Suppressor macrophage treated with lipopolysaccharide for 4 hours (primary cell): Measurements from ENCODE around the gene NOC2L.
A peak's percentile ranks its signal among the peaks of the same experiment; 100 is the strongest.

Experiments used
- DNase-seq: peaks from one replicate; pipeline ENCODE4 v3.0.0-alpha.2; 2020

Gene NOC2L

DNA sequence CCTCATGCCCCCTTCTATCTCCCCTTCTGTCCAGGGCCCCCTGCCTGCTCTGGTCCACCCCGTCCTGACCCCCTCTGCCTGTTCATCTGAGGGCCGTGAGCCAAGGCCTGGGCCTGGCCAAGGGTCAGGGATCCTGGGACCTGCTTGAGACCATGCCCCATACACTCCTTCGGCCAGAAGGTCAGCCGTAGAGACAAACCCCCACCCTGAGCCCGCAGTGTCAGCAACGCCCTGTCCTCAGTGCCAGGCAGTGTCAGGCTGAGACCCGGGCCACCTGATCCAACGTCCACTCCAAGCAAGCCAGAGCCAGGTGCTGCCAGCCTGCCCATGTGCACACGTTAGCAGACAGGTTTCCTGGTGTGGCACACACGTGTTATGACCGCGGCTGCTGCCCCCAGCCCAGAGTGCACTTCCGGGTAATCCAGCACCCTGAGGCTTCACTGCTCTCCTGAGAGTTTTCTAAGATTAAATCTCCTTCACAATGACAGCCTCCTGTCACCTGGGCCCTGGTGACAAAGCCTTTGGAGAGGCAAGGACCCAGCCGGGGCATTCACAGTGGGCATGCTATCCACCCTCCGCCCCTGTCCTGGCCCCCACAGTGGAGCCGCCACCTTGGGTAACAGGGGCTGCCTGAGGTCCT is 45.4 kb downstream of the NOC2L start:
- no peak for DNase-seq

DNA sequence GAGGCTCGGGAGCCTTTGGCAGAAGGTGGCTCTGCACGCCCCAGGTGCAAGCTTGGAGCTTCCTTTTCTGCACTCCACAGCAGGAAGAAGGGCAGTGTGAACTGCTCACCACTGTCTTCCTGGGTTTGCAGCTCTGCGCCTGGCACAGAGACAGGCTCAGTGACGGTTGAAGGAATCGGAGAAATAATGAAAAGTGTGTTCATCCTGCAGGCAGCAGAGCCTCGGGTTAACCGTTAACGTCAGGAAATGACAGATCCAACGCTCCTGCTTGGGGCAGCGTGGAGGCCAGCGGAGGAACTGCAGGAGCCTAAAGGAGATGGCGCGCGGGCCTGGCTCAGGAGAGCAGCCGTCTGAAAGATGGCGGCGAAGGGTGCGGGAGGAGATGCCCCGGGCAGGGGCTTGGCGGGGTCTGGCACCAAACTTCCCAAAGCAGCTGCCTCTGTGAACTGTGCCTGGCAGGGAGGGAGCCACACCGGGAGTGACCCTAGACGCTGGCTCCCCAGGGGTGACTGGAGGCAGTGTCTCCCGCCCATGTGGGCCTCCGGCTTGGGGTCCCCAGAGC is 46.2 kb downstream of the NOC2L start:
- DNase-seq, result peak; percentile 32

DNA sequence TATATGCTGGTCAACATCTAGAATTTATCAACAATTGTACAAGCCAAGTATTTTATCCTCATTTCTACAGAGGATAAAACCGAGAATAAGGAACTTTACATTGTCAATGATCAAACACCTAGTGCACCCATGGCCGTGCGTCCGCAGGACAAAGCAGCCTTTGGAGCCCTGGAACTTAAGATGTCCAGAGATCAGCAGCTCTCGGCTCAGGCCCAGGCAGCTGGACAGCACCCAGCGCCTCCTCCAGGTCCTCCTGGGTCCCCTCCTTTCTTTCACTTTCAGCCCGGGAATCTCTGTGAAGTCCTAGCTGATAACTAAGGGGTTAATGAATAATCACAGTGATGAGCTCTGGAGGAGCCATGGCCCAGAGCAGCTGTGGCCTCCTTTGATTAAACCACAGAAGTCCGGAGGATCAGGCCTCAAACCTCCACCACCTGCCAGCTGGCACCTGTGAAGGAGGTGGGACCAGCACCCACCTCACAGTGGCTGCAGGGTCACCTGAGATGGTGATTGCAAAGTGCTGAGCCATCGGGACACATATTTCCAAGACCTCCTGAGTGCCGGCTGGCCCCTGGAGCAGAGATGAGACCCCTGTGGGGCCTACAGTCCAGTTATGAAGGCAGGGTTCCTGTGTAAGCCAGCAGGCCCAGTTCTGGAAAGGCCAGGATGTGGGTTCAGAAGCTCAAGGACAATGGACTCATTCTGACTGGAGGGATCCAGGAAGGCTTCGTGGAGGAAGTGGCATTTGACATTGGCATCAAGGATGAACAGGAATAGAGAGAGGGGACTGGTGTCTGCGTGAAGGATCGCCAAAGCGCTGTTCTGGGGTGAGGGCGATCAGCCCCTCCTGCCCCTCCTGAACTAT is 46.9 kb downstream of the NOC2L start:
- no peak for DNase-seq

DNA sequence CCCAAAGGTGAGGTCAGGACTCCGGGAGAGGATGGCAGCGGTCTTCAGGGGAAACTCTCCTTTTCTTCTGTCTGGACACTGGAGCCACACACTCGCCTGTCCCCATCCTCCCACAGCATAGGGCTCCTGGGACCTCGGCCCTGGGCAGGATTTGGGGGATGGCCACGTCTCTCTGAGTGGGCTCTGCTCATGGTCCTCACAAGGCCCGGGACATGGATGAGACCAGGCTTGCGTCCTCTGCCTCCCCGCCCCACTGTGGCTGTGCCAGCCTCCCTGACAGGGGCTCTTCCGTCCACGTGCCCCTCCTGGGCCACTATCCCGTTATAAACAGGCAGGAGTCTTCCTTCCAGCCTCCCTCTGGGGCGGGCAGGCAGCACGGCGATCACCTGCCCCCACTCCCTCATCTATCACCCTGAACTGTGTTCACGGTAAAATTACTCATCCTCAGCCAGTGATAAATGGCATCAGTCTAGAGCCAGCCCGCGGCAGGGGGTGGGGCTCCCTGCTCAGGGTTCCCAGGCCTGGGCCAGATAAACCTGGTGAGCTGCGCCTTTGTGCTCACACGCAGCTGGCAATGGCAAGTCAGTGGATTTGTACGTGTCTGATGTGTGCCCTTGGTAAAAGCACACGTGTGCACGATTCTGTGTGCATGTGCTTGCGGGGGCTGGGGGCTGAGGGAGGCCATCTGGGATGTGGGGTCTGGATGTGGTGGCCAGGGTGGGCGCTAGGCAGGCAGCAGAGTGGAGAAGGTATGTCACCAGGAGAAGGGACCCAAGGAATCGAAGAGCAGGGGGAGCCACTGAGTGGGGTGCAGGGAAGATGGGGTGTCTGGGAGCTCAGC is 48.0 kb downstream of the NOC2L start:
- DNase-seq, result no peak

DNA sequence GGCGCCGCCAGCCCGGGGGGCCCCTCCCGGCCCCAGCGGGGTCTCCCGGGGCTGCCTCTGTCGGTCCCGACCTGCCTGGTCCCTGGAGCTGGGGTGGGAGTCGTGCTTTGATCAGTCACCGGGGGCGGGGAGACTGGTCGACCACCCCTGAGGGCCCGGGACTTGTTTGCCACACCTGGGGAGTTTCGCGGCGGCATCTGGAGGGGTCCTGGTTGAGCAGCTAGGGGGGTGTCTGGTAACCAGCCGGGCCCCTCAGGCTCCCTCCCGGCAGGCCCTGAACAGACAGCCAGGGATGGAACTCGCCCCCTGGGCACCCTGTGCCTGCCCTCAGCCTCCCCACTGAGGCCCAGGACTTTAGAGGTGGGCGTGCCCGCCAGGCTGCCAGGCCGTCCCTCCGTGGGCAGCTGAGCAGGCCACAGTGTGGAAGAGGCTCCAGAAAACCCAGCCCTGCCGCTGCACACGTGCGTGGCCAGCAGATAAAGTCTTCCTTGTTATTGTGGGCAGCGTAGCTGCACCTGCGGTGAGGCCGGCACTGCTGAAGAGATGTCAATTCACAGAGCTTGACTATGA is 48.7 kb downstream of the NOC2L start:
- DNase-seq, result no peak

DNA sequence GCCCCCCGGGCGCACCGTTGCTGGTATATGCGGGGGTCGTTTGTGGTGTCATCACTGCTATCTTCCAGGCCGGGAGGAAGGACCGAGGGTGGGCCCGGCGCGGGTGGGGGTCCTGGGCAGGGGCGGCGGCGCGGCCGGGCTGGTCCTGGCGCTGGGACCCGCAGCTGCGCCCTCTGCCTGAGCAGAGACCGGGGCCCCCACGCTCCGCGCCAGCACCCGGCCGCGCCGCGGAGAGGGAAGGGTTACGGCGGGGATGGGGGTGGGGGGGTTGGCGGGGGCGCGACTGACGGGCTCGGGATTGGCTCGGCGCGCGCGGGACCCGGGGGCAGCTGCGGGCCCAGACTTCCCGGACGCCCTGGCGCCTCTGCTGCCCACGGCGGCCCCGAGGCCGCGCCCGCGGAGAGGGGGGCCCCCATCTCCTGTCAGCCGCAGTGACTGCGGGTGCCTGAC is 49.2 kb downstream of the NOC2L start:
- DNase-seq, result no peak

DNA sequence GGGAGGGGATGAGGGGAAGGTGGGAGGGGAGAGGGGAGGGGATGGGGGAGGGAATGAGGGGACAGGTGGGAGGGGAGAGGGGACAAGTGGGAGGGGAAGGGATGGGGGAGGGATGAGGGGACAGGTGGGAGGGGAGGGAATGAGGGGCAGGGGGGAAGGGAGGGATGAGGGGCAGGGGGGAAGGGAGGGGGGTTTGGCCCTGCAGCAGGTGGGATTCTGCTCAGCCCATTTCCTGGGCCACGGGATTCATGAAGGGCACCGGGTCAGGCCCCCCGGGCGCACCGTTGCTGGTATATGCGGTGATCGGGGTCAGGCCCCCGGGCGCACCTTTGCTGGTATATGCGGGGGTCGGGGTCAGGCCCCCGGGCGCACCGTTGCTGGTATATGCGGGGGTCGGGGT is 50.4 kb downstream of the NOC2L start:
- no peak for DNase-seq

DNA sequence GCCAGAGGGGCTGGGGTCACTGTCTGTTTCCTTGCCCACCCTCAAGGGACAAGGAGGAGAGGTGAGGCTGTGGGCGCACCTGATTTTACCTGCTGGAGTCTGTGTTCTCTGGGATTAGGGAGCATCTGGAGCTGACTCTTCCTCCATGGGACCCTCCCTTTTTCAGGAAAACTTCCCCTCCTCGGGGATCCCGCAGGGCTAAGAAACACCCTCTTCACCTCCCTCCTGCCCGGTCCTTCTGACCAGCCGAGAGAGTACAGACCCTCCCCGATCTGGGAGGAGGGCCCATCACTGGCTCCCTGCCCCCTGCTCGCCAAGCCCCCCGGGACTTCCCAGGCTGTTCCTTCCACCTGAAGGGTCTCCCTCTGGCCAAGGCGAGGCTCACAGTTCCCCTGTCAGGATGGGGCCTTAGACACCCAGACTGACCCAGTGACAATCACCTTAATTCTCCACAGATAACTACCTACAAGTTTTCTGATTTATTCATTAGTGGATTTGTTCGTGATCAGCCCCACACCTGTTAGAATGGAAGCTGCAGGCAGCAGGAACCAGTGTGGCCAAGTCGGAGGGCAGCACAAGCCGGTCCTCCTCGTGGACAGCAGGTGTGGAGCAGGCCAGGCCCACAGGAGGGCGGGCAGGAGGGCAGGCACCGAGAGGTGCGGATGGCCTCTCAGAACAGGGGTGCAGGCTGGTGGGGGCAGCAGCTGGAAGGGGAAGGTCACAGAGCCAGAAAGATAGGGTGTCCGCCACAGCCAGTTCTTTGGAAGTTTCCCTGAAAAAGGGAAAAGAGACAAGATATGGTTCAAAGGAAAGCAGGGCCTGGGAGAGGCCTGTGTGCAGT is 51.2 kb downstream of the NOC2L start:
- DNase-seq, result no peak

DNA sequence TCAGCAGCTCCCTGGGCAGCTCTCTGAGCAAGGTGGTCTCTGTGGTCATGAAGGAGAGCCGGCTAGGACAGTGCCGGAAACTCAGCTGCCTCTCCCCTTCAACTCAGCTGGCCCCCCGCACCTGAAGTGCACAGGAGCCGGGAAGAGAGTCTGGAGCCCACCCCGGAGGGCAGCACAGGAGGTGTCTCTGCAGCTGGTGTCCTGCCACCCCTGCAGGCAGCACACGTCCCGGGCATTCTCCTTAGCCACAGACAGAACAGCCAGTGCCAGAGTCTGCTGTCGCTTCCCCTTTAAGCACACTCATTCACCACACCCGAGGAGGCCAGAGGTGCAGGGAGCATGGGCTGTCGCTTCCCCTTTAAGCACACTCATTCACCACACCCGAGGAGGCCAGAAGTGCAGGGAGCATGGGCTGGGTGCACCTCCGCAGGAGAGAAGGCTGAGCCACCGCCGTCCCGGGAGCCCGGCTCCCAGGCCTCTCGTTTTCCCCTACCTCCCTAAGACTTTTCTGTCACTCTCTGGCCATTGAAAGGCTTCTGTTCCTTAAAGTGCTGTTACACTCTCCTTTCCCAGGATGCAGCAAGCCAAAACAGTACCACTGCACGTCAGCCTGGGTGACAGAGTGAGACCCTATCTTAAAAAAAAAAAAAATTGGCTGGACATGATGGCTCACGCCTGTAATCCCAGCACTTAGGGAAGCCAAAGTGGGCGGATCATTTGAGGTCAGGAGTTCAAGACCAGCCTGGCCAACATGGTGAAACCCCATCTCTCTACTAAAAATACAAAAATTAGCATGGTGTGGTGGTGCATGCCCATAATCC is 52.2 kb downstream of the NOC2L start:
- peak; percentile 86 for DNase-seq

DNA sequence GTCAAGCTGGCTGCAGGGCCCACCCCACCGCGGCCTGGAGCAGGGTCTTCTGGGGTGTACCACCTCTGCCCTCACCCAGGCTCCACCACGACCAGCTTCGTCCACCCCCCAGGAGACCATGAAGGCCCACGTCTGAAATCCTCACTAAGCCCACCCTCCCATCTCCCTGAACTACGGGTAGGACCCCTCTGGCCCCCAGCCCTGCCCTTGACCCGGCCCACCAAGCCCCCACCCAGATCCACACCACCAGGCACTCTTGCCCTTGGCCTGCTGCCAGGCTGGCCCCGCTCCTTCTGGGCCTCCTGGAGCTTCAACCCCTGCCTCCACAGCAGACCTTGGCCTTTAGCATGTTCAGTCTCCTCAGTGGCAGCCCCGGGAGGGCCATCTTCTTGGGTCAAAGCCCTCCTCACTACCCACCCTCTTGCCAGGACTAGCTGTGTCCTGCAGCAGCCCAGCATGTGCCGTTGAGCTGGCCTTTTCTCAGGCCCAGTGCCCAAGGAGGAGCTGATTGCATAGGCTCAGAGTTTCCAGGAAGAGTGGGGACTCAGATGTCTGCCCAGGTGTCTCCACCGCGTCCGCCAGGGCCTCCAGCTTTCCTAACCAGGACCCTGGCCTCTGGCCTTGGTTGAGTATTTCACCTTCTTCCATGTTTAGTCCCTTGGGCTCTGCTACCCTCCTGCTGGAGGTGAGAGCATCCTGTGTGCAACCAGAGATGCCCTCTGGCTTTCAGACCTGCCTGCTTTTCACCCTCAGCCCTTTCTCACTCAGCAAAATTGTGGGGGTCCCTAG is 53.1 kb downstream of the NOC2L start:
- DNase-seq, result no peak

DNA sequence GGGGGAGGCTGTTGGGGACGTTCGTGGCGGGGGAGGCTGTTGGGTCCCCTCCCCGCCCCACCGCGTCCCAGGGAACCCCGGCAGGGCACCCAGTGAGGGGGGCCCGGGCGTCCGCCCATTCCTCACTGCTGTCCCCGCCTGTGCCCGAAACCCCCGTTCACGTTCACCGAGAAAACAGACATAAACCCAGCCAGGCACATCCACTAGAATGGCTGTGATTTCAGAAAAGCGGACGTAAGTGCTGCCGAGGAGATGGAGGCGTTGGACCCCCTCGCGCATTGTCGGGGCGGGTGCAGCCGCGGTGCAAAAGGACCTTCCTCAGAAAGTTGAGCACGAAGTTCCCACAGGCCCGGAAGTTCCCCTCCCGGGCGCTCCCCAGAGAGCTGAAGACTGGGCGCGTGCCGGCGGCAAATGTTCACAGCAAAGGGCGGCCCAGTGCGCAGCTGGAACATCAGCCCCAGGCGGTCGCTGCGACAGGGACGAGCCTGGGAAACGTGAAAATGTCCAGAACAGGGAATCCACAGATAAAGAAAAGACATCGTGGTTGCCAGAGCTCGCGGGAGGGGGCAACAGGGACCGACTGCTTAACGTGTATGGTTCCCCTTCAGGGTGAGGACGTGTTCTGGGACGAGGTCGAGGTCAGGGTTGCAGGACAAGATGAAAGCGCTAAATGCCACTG is 53.8 kb downstream of the NOC2L start:
- peak; percentile 52 for DNase-seq

DNA sequence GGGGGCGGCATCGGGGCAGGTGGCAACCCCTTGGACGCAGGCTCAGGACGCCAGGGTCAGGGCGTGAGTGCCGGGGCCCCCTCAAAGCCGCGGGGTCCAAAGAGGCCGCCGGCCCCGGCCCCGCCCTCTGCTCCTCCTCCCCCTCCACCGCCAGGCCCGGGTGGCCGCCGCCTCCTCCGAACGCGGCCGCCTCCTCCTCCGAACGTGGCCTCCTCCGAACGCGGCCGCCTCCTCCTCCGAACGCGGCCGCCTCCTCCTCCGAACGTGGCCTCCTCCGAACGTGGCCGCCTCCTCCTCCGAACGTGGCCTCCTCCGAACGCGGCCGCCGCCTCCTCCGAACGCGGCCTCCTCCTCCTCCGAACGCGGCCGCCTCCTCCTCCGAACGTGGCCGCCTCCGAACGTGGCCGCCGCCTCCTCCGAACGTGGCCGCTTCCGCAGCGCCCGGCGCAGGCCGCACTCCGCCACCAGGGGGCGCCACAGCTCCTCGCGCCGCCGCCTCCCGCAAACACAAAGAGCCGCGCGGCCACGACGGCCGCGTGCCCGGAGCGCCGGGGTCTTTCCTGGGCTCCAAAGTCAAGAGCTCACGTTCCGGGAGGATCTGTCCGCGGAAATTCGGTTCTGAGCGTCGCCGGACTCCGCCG is 54.6 kb downstream of the NOC2L start:
- peak; percentile 83 for DNase-seq

DNA sequence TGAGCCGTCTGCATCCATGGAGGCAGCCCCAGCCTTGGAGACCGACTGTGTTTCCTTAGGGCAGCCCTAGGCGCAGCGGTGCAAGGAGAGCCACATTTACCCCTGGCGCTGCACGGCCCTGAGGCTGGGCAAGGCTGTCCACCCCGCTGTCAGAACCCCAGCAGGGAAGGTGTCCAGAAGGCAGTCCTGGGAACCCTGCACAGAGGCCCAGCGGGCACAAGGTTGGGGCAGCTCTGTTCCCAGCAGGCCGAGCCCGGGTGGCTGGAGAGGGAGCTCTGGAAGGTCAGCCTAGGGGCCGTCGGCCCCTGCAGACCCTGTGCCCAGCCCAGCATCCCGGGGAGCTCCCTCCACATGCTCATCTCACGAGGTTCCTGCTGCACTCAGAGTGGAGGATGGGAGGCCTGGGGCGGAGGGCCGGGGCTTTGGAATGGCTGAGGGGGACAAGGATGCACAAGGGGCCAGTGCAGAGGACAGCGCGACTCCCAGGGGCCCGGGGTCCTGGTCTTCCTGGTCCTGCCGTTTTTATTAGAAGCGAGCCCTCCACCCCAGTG is 55.3 kb downstream of the NOC2L start:
- no peak for DNase-seq

DNA sequence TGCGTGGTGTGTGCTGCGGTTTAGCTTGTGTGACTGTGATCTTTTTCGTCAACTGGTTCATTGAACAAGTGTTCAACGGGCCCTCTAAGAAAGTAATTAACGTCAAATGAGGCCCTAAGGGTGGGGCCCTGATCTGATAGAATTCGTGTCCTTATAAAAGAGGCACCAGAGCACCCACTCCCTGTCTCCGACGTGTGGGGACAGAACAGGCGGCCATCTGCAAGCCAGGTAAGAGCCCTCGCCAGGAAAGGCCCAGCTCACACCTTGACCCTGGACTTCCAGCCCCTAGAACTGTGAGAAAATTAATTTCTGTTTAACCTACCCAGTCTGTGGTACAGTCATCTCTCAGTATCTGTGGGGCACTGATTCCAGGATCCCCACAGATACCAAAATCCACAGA is 55.8 kb downstream of the NOC2L start:
- no peak for DNase-seq

DNA sequence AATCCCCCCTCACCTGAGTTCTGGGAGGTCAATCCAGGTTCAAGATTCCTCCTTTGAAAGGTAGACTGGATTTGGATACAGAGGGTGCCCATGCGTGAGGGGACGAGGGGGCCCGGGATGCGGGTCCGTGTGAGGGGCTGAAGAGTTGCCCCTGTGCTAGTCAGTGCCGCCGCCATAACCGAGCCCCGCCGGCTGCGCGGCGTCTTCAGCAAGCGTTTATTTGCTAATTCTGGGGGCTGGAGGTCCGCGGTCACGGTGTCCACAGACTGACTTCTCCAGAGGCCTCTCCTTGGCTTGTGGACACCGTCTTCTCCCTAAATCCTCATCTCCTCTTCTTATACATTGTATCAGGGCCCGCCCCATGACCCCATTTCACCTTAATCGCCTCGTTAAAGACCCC is 56.3 kb downstream of the NOC2L start:
- DNase-seq, result no peak

DNA sequence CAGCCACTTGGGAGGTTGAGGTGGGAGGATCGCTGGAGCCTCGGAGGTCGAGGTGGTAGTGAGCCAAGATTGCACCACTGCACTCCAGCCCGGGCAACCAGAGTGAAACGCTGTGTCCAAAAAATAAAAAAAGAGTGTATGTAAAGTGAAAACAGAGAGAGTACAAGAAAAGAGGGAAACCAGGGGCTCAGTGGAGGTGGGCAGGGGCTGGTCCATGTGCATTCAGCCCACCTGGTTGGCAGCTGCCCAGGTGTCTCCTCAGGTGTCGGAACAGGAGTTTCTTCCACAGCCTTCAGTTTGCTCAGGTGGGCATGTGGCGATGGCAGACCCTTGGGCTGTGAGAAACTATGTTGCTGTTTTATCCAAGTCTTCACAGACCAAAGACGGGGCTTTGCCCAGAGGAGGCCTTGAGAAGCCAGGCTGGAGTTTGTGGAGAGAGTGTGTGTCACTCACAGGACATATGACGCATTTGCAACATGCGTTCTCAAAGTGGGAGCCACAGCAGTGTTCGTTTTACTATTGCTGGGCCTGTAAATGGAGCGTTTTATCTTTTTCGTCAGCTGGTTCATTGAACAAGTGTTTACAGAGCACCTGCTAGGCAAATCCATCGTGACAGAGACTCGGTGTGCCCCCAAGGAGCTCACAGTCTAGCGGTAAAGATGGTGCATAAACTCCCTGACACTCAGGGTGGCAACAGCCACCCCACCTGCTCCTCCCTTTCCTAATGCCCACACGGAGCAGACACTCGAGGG is 57.8 kb downstream of the NOC2L start:
- DNase-seq, result no peak

DNA sequence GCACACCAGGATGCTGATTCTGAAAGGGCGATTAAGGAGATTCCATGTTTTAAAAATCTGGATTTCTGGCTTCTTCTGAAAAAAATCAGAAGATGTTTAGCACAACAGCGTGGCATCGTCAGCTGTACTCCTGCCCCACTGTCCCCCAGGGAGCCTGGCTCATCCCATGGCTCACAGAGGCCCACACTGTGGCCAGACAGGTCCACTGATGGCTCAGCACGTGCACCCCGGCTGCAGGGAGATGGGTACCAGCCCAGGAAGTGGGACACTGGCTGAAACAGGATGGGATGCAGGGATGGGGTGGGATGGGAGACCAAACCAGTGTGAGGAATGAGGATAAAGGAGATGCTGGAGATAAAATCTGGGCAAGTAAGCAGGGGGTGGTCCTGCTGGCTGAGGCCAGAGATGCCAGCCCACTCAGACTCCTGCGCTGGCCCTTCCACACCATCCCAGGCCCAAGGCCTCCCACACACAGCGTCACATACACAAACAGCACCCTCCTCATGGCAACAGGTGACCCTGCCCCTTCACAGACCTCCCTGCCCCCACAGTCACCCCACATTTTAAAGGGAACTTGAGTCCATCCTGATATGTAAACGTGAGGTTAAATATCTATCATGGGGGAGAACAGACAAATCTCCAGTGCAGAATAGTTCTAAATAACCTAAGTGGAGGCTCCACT is 59.3 kb downstream of the NOC2L start:
- no peak for DNase-seq
